Stimulated activated CD4-positive, alpha-beta T cell treated with anti-CD3 and anti-CD28 coated beads, Interleukin-1b, Interleukin-23, amount 100 ng/mL, for 48 hours (primary cell): ENCODE data around the gene RFC4.
"Not testable (repeated sequence)": the region's sequence is repeated elsewhere in the genome, so short reads cannot be mapped to it uniquely, and the experiment has no call there.

Experiments
- DNase-seq: peaks from one replicate; pipeline ENCODE4 v3.0.0-alpha.2; 2020

RFC4 gene

GRCh38 chr3:186824430-186825139, 18.3 kb upstream of the RFC4 start:
- no peak for DNase-seq

GRCh38 chr3:186823386-186823785, 17.1 kb upstream of the RFC4 start:
- DNase-seq, result no peak

- DNase-seq, result not testable (repeated sequence)
Observed at GRCh38 chr3:186822388-186822759, 16.1 kb upstream of the RFC4 start.

- DNase-seq, result no peak
Observed at GRCh38 chr3:186821429-186822387, 15.4 kb upstream of the RFC4 start.

- DNase-seq, result no peak
Observed at GRCh38 chr3:186818956-186819355, 12.7 kb upstream of the RFC4 start.

GRCh38 chr3:186818516-186818915, 12.2 kb upstream of the RFC4 start:
- DNase-seq, result no peak

GRCh38 chr3:186815435-186815834, 9.2 kb upstream of the RFC4 start:
- DNase-seq, result no peak

- DNase-seq, result no peak
Observed at GRCh38 chr3:186814100-186814499, 7.8 kb upstream of the RFC4 start.

- DNase-seq, result not testable (repeated sequence)
Observed at GRCh38 chr3:186811313-186811712, 5.0 kb upstream of the RFC4 start.

- DNase-seq, result no peak
Observed at GRCh38 chr3:186810336-186810996, 4.2 kb upstream of the RFC4 start.

GRCh38 chr3:186807231-186807630, 949 bp upstream of the RFC4 start:
- no peak for DNase-seq

GRCh38 chr3:186803447-186803846, 2.8 kb downstream of the RFC4 start:
- DNase-seq, result not testable (repeated sequence)

- no peak for DNase-seq
Observed at GRCh38 chr3:186802701-186803100, 3.6 kb downstream of the RFC4 start.

- DNase-seq, result no peak
Observed at GRCh38 chr3:186800285-186800684, 6.0 kb downstream of the RFC4 start.

- DNase-seq, result no peak
Observed at GRCh38 chr3:186798239-186798874, 7.9 kb downstream of the RFC4 start.

GRCh38 chr3:186790261-186790981, 15.9 kb downstream of the RFC4 start:
- peak; percentile 20 for DNase-seq

GRCh38 chr3:186789554-186790260, 16.6 kb downstream of the RFC4 start:
- DNase-seq, result no peak

GRCh38 chr3:186788482-186789370, 17.6 kb downstream of the RFC4 start:
- DNase-seq, result no peak

- DNase-seq, result no peak
Observed at GRCh38 chr3:186787642-186788481, 18.4 kb downstream of the RFC4 start.

- DNase-seq, result no peak
Observed at GRCh38 chr3:186786922-186787321, 19.4 kb downstream of the RFC4 start.
